ENCODE data around the gene ABR.

DNA sequence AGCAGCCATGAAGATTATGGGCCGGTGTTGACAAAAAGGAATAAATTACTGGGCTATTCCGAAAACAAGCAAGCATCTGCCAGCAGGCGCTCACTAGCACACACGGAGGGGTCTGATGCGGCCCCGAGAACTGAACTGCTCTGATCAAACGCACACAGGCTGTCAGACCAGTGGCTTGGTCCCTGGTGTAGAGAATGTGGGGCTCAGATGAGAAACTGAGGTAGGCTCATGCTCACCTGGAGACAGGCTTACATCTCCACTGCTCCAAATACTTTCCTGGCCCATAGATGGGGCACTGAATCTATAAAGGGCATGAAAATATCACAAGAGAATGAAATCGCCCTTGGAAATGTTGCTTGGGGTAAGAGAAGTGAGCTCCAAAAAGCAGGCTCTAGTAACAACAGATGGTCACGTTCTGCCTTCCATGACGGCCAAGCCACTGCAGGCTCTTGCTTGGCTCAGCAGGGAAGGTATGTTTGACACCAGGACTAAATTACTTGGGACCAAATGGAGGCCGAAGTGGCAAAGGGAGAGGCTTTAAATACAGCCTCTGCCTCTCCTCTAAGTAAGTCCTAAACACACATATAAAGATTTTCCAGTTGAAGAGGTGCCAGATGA is 5.4 kb downstream of the ABR start:
- TF ChIP-seq, protein P1, sequence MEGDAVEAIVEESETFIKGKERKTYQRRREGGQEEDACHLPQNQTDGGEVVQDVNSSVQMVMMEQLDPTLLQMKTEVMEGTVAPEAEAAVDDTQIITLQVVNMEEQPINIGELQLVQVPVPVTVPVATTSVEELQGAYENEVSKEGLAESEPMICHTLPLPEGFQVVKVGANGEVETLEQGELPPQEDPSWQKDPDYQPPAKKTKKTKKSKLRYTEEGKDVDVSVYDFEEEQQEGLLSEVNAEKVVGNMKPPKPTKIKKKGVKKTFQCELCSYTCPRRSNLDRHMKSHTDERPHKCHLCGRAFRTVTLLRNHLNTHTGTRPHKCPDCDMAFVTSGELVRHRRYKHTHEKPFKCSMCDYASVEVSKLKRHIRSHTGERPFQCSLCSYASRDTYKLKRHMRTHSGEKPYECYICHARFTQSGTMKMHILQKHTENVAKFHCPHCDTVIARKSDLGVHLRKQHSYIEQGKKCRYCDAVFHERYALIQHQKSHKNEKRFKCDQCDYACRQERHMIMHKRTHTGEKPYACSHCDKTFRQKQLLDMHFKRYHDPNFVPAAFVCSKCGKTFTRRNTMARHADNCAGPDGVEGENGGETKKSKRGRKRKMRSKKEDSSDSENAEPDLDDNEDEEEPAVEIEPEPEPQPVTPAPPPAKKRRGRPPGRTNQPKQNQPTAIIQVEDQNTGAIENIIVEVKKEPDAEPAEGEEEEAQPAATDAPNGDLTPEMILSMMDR (IDR thresholded peaks at IDR 0.05) = no peak
- TF ChIP-seq, protein P2, sequence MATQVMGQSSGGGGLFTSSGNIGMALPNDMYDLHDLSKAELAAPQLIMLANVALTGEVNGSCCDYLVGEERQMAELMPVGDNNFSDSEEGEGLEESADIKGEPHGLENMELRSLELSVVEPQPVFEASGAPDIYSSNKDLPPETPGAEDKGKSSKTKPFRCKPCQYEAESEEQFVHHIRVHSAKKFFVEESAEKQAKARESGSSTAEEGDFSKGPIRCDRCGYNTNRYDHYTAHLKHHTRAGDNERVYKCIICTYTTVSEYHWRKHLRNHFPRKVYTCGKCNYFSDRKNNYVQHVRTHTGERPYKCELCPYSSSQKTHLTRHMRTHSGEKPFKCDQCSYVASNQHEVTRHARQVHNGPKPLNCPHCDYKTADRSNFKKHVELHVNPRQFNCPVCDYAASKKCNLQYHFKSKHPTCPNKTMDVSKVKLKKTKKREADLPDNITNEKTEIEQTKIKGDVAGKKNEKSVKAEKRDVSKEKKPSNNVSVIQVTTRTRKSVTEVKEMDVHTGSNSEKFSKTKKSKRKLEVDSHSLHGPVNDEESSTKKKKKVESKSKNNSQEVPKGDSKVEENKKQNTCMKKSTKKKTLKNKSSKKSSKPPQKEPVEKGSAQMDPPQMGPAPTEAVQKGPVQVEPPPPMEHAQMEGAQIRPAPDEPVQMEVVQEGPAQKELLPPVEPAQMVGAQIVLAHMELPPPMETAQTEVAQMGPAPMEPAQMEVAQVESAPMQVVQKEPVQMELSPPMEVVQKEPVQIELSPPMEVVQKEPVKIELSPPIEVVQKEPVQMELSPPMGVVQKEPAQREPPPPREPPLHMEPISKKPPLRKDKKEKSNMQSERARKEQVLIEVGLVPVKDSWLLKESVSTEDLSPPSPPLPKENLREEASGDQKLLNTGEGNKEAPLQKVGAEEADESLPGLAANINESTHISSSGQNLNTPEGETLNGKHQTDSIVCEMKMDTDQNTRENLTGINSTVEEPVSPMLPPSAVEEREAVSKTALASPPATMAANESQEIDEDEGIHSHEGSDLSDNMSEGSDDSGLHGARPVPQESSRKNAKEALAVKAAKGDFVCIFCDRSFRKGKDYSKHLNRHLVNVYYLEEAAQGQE (IDR thresholded peaks at IDR 0.05; ENCODE audit: insufficient read depth in 1 of 2, low read depth in 2 of 2, low read length in 1 of 2) = no peak
